K562 (cell line): ENCODE measurements around the gene ZNRF3. TPM values are rescaled to one million over a fixed set of nuclear protein-coding genes. Genes with fewer than 3 reads are reported as not detected.
A peak's percentile ranks its signal among the peaks of the same experiment; 100 is the strongest.

Source experiments
- ATAC-seq: fragments of 200-7000 bp; cut with Tn5 transposase; 3 replicates; pipeline ENCODE4 v1.9.1; 2020; ENCODE audit warnings: moderate library complexity
- BruUV-seq: library from RNA; stranded (reverse); fragments of 400-500 nt; replicated peaks from 2 replicates; lab custom pipeline; 2021; lab: Mats Ljungman, UMichigan
- CTCF ChIA-PET: fragments of 300-600 bp; formaldehyde crosslinking; extraction: SDS; loops from one replicate; lab custom pipeline; 2021; ENCODE audit warnings: low intra/inter-chr PET ratio; lab: Yijun Ruan, JAX
- POLR2A ChIA-PET: fragments of 300-600, 350-650 bp; sonication (Branson Sonifier 250); formaldehyde crosslinking; extraction: SDS; loops from one replicate; lab custom pipeline; 2021; ENCODE audit warnings: antibody characterized with exemption, inconsistent platforms; lab: Yijun Ruan, JAX
- DNase-seq, 4 experiments: peaks; one replicate each; pipeline versions ENCODE4 v3.0.0 to v3.0.0-alpha.2; 2011 to 2018; ENCODE audit warnings: low spot score in 3 of 4, mixed read lengths in 3 of 4; ENCODE audit errors: extremely low read depth in 1 of 4
- FAIRE-seq: peaks from 2 replicates; lab custom pipeline; 2011; peaks lifted over from hg19 to GRCh38; lab: Jason Lieb, UNC
- H2AFZ ChIP-seq: 2 replicates; pipeline ENCODE4 v1.6.0; 2011; ENCODE audit warnings: low read depth, low read length, control low read depth, inconsistent platforms
- H3K27ac ChIP-seq: fragments of 200-600 bp; 3 replicates; pipeline ENCODE4 v1.8.0; 2011; ENCODE audit warnings: low read depth, mild to moderate bottlenecking, control low read depth, inconsistent platforms, low read length, moderate library complexity, mixed read lengths; ENCODE audit errors: extremely low read depth
- H3K27me3 ChIP-seq, 2 experiments: fragments of 300-600 bp in 1 of 2; 2 replicates in 1 of 2; 3 replicates in 1 of 2; pipeline versions ENCODE4 v1.6.0 to v1.8.0; 2011; ENCODE audit warnings: inconsistent platforms in 2 of 2, low read length in 2 of 2, mild to moderate bottlenecking in 1 of 2, mixed read lengths in 1 of 2, moderate library complexity in 1 of 2; ENCODE audit not compliant: control insufficient read depth in 2 of 2, insufficient read depth in 2 of 2
- H3K36me3 ChIP-seq: fragments of 300-600 bp; 3 replicates; pipeline ENCODE4 v1.8.0; 2011; ENCODE audit warnings: mild to moderate bottlenecking, low read length, inconsistent platforms; ENCODE audit not compliant: control insufficient read depth, insufficient read depth
- H3K4me1 ChIP-seq, 2 experiments: fragments of 200-600 bp in 1 of 2; replicated peaks in 1 of 2; 2 replicates in 1 of 2; 3 replicates in 1 of 2; pipeline versions ENCODE4 v1.5.1 to v1.8.0; 2011; ENCODE audit warnings: inconsistent platforms in 2 of 2, low read length in 2 of 2, mild to moderate bottlenecking in 1 of 2, mixed read lengths in 1 of 2, moderate library complexity in 1 of 2; ENCODE audit not compliant: control insufficient read depth in 2 of 2, insufficient read depth in 2 of 2
- H3K4me2 ChIP-seq: 2 replicates; pipeline ENCODE4 v1.6.1; 2011; ENCODE audit warnings: low read length, control low read depth, inconsistent platforms, mixed read lengths; ENCODE audit not compliant: insufficient read depth
- H3K4me3 ChIP-seq: fragments of 200-600 bp; sonication (generic), shearing (Covaris generic); 2 replicates; pipeline ENCODE4 v1.5.1; 2016; ENCODE audit warnings: control low read depth, inconsistent platforms
- H3K79me2 ChIP-seq: fragments of 200-600 bp; 3 replicates; pipeline ENCODE4 v1.8.0; 2011; ENCODE audit warnings: low read length, inconsistent platforms; ENCODE audit not compliant: control insufficient read depth, insufficient read depth
- H3K9ac ChIP-seq, 2 experiments: 2 replicates each; pipeline versions ENCODE4 v1.6.0 to v1.6.1; 2011; ENCODE audit warnings: low read depth in 2 of 2, low read length in 2 of 2, control low read depth in 1 of 2, inconsistent platforms in 1 of 2, mild to moderate bottlenecking in 1 of 2, mixed read lengths in 1 of 2; ENCODE audit not compliant: insufficient read depth in 1 of 2
- H3K9me1 ChIP-seq: one replicate; pipeline ENCODE4 v1.6.0; 2011; ENCODE audit warnings: inconsistent platforms, mild to moderate bottlenecking, low read length, moderate library complexity; ENCODE audit not compliant: control insufficient read depth, insufficient read depth
- H3K9me3 ChIP-seq: replicated peaks from 2 replicates; pipeline ENCODE4 v1.5.1; 2011; ENCODE audit warnings: low read depth, low read length, inconsistent platforms; ENCODE audit not compliant: control insufficient read depth, insufficient read depth
- H4K20me1 ChIP-seq: replicated peaks from 2 replicates; pipeline ENCODE4 v1.6.1; 2011; ENCODE audit warnings: low read length, inconsistent platforms, mixed read lengths; ENCODE audit not compliant: control insufficient read depth, insufficient read depth
- CTCFL ChIP-seq: IDR thresholded peaks from 2 replicates; pipeline ENCODE4 v1.6.1; 2011; ENCODE audit warnings: borderline replicate concordance, low read depth, mild to moderate bottlenecking, moderate library complexity, low read length; ENCODE audit not compliant: insufficient read depth, poor library complexity, severe bottlenecking
- L3MBTL2 ChIP-seq: fragments of 450-650 bp; IDR thresholded peaks from 2 replicates; pipeline ENCODE4 v1.6.1; 2016; ENCODE audit warnings: mild to moderate bottlenecking, moderate library complexity
- MTA2 ChIP-seq: fragments of 450-650 bp; IDR thresholded peaks from 2 replicates; pipeline ENCODE4 v1.6.1; 2016; ENCODE audit warnings: low read depth
- POLR3A ChIP-seq: IDR thresholded peaks from 2 replicates; pipeline ENCODE4 v1.6.1; 2011; ENCODE audit warnings: borderline replicate concordance, mild to moderate bottlenecking, moderate library complexity; ENCODE audit not compliant: insufficient read length, insufficient read depth; ENCODE audit errors: extremely low read depth
- ZNF589 ChIP-seq: fragments of 200-800 bp; sonication (Bioruptor generic); IDR thresholded peaks from 2 replicates; pipeline ENCODE4 v1.6.1; 2016; ENCODE audit warnings: low read depth, missing genetic modification characterization, missing compliant biosample characterization
- WGBS: fragments of 100-300 bp; shearing (Covaris generic); methylation state at CpG from one replicate; pipeline ENCODE4 v1.1.6; 2016; ENCODE audit warnings: low coverage, mixed read lengths; ENCODE audit not compliant: insufficient coverage; ENCODE audit errors: missing lambda C conversion rate; 5-methylcytosine and 5-hydroxymethylcytosine counted together
- in situ Hi-C: fragments of 300-500 bp; cut with MboI; formaldehyde crosslinking; loops from 4 replicates; pipeline ENCODE4 v1.15.0; 2018; ENCODE audit warnings: inconsistent platforms, mixed read lengths
- intact Hi-C: fragments of 100-400 bp; cut with micrococcal nuclease; formaldehyde crosslinking; loops from 2 replicates; pipeline ENCODE4 v1.14.2; 2022
- polyA plus RNA-seq, 8 experiments: library from polyadenylated mRNA; depleted of rRNA in 4 of 8; stranded (reverse) in 5 of 8; unstranded in 3 of 8; fragments of >200 nt; fragmentation: Nextera tagmentation in 2 of 8; fragmentation: Illumina TruSeq in 1 of 8; extraction: Ambion mirVana in 2 of 8; extraction: Trizol in 1 of 8; gene quantifications; 2 replicates each; pipeline versions ENCODE4 v1.2.1 to v1.2.3, GENCODE V29; 2011 to 2014; ENCODE audit warnings: inconsistent platforms in 1 of 8, missing spikeins in 1 of 8
- total RNA-seq, 7 experiments: library from RNA; depleted of rRNA in 6 of 7; stranded (reverse); fragments of >200 nt in 6 of 7; fragmentation: Illumina TruSeq in 2 of 7; extraction: Trizol in 2 of 7; gene quantifications; 2 replicates each; pipeline versions ENCODE4 v1.2.1 to v1.2.3, GENCODE V29; 2011 to 2021; ENCODE audit warnings: low replicate concordance in 1 of 7

Gene ZNRF3
- total and polyA plus RNA-seq, 9 of the 15 experiments (the other 6 are each of a cell fraction or from before 2014, with no cell fraction given) = 0.41 to 5.9 (median 1.7) TPM

DNA sequence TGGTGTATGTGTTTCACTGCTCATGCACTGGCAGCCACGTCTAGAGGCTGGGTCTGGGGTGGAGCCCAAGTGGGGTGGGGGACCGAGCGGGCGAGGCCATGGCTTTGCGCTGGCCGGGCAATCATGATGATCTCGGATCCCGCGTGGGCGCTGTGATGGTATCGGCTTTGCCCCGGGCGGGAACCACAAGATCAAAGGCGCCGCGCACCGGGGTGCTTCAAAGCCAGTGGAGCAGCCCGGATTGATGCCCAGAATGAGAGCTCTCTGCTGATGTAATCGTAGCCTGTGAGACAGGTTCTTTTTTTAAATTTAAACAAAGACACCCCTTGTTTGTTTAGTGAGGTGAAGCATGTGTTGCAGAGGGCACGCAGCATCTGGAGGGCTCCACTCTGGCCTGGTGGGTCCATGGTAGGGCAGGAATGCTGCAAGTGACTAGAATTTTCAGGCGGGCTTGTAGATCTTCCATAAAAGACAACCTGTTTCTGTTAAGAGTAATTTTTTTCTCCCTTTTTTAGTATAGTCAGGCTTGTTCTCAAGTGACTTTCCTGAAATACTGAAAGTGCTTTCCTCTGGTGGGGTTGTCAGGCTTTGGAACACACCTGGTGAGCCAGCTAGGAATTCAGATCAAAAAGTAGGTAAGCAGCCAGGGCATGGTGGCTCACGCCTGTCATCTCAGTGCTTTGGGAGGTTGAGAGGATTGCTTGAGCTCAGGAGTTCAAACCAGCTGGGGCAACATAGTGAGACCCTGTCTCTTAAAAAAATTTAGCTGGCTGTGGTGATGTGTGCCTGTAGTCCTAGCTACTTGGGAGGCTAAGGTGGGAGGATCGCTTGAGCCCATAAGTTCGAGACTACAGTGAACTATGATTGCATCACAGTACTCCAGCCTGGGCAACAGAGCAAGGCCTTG lies 40.7 kb downstream of the ZNRF3 start (continued):
- no peak for TF ChIP-seq POLR3A
- no peak for TF ChIP-seq L3MBTL2
- no peak for TF ChIP-seq ZNF589
- TF ChIP-seq CTCFL = no peak

- H3K4me1 ChIP-seq = peaks cover 3 to 11% of the 10 kb centered on the region in 2 experiments; a peak in 3 of 5 replicates
- H3K4me3 ChIP-seq = no peak overlapping the region
- FAIRE-seq (no peak), DNase-seq (no peak), ATAC-seq (peak; percentile 50; the same call in 1 of the 3 replicates)
- no peak overlapping the region for H3K27ac ChIP-seq
- TF ChIP-seq MTA2 = no peak
- peaks cover 6% of the 10 kb centered on the region for H3K9me1 ChIP-seq
- no peak overlapping the region for H3K9ac ChIP-seq
- WGBS = 94% methylated on average over 2 of the region's 2 CpGs
- H3K27me3 ChIP-seq = no peaks in the 10 kb centered on the region
- peaks cover 11% of the 10 kb centered on the region; the same call in 2 of the 3 replicates for H3K79me2 ChIP-seq
- POLR2A ChIA-PET = no interaction called here
- no peaks in the 10 kb centered on the region for H3K36me3 ChIP-seq
- H3K9me3 ChIP-seq = no peaks in the 10 kb centered on the region
- intact Hi-C loops = no loop called here
- in situ Hi-C loops = no loop called here
- no peak overlapping the region for H3K4me2 ChIP-seq
- no TSS peak for BruUV-seq
- peaks cover 6% of the 10 kb centered on the region; the same call in 1 of the 2 replicates for H4K20me1 ChIP-seq
- H2AFZ ChIP-seq = no peak overlapping the region
- CTCF ChIA-PET = no interaction called here
Measured at GRCh38 chr22:28925916-28926315, 42.5 kb downstream of the ZNRF3 start.
